Measurements from ENCODE around the gene IL3. TPM values are rescaled to one million over a fixed set of nuclear protein-coding genes. Genes with fewer than 3 reads are reported as not detected.

Gene IL3
- total RNA-seq, 2 experiments from 2014 or later: 0.25 to 0.98 TPM

DNA sequence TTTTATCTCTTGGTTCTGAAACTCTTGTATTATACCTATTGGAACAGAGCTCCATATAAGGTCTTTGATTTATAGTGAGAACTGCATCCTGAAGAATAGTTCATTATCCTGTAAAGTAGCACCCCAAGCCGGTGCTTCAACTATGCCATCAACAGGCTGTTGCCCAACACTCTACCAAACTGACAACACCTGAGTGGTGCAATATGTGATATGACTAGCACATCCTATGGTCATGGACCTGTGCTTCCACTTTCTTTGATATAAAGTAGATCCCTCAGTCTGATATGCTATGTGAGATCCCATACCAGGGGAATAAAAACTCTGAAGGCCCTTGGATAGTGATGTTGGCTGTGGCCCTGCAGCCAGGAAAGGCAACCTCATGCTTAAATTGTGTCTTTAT, 28.9 kb downstream of the IL3 start:
- ATAC-seq (no peak), DNase-seq (no peak)
- ChIA-PET POLR2A (interaction anchor here (2.7 kb wide), 1 partner anchor 10 kb away, joined by 13 read pairs; no protein-coding TSS in a partner anchor), CTCF (interaction anchor here (1.0 kb wide), 1 partner anchor 90 kb away, joined by 3 read pairs; no protein-coding TSS in a partner anchor)
- no peaks in the 10 kb centered on the region for H3K36me3 Mint-ChIP-seq (ENCODE audit: low read depth)
- intact Hi-C loops (cut with micrococcal nuclease): no loop called here
- H3K27ac Mint-ChIP-seq: no peak overlapping the region
- TF ChIP-seq, protein P1, sequence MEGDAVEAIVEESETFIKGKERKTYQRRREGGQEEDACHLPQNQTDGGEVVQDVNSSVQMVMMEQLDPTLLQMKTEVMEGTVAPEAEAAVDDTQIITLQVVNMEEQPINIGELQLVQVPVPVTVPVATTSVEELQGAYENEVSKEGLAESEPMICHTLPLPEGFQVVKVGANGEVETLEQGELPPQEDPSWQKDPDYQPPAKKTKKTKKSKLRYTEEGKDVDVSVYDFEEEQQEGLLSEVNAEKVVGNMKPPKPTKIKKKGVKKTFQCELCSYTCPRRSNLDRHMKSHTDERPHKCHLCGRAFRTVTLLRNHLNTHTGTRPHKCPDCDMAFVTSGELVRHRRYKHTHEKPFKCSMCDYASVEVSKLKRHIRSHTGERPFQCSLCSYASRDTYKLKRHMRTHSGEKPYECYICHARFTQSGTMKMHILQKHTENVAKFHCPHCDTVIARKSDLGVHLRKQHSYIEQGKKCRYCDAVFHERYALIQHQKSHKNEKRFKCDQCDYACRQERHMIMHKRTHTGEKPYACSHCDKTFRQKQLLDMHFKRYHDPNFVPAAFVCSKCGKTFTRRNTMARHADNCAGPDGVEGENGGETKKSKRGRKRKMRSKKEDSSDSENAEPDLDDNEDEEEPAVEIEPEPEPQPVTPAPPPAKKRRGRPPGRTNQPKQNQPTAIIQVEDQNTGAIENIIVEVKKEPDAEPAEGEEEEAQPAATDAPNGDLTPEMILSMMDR (IDR thresholded peaks at IDR 0.05): no peak
- H3K4me1 Mint-ChIP-seq (ENCODE audit: low read depth): peaks cover 34% of the 10 kb centered on the region
- no peaks in the 10 kb centered on the region for H3K27me3 Mint-ChIP-seq
- no peak overlapping the region for H3K4me3 Mint-ChIP-seq
- no peaks in the 10 kb centered on the region for H3K9me3 Mint-ChIP-seq

DNA sequence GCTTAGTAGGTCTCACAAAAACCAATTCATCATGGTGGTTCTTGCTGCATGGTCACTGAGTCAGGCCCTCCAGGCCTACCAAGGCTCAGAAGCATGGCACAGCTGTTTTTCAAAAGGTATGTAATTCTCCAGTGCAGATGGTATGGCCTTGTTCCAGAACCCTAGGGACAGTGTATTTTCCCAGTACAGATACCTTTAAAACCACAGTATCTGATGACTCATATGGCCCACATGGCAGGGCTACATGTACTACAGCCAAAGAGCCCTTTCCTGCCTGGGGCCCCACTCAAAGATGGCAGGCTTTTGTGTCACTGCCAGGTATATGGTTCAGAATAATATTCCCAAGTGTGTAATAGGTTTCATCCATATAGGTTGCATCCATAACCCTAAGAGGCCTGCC, 29.7 kb downstream of the IL3 start:
- H3K27ac Mint-ChIP-seq: peak overlapping the region; percentile 30
- peaks cover 35% of the 10 kb centered on the region for H3K4me1 Mint-ChIP-seq (ENCODE audit: low read depth)
- no peaks in the 10 kb centered on the region for H3K36me3 Mint-ChIP-seq (ENCODE audit: low read depth)
- H3K4me3 Mint-ChIP-seq: no peak overlapping the region
- peak; percentile 75 for ATAC-seq
- intact Hi-C loops (cut with micrococcal nuclease): no loop called here
- peak; percentile 62 for DNase-seq
- CTCF ChIA-PET: no interaction called here
- TF ChIP-seq, protein P1 (IDR thresholded peaks at IDR 0.05): no peak
- POLR2A ChIA-PET: interaction anchor here (0.8 to 2.7 kb wide), 2 partner anchors 9 kb away, joined by 3 to 13 read pairs; no protein-coding TSS in a partner anchor
- no peaks in the 10 kb centered on the region for H3K27me3 Mint-ChIP-seq
- H3K9me3 Mint-ChIP-seq: no peaks in the 10 kb centered on the region

DNA sequence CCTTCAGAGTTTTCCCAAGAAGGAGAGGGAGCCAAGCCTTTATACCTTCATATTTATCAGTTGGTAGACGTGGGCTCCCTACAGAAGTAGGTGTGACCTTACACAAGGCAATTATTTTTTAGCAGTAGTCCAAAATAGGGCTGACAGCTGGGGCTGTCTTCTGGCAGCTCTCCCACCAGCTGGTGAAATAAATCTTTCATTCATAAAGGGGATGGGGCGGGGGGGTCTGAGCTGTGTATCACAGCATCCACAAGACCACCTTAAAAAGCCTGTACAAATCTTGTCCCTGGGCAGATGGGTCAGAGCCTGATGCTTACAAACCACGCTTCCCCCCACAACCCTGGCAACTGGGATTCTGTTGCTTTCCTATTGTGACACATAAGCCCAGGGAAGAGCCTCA, 32.8 kb downstream of the IL3 start:
- Mint-ChIP-seq H3K9me3 (no peaks in the 10 kb centered on the region), H3K27me3 (no peaks in the 10 kb centered on the region), H3K4me3 (no peak overlapping the region), H3K27ac (no peak overlapping the region), H3K36me3 (ENCODE audit: low read depth) (peaks cover 7% of the 10 kb centered on the region), H3K4me1 (ENCODE audit: low read depth) (peaks cover 52% of the 10 kb centered on the region)
- TF ChIP-seq, protein P1 (IDR thresholded peaks at IDR 0.05): no peak
- intact Hi-C loops (cut with micrococcal nuclease): no loop called here
- ChIA-PET CTCF (interaction anchor here (1.0 to 1.5 kb wide), 3 partner anchors 9 to 87 kb away, joined by 4 to 6 read pairs (median 5); no protein-coding TSS in a partner anchor), POLR2A (interaction anchor here (0.8 to 1.1 kb wide), 2 partner anchors 16 to 595 kb away, joined by 3 read pairs; no protein-coding TSS in a partner anchor)
- ATAC-seq: no peak
- no peak for DNase-seq

DNA sequence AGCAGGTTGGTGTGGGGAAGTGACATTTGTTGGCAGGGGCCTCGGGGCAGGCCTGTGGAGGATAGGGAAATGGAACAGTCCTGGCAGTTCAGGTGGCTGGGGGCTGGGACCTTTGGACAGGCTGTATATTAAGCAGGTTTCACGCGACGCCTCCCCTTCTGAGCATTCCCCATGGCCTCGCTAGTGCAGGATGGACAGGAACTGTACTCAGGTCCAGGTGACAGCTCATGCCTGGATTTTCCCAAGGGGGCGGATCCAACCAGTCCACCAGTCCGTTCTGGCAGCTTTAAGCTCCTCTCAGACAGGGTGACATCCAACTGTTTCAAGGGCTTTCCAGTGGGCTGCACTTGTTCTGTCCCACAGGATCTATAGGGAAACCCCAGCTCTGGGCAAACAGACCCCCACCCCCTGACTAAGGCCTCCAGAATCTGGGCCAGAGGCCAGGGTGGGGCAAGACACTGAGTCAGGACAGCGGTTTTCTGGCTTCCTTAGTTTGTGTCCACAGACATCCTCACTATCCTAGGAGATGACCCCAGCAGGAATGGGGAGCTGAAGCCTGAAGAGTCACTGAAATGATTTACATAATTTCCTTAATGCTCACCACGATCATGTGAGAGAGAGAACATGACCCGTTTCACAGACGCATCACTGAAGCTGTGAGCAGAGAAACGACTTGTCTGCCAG, 34.1 kb downstream of the IL3 start:
- ChIA-PET POLR2A (interaction anchor here (0.7 to 0.9 kb wide), 2 partner anchors 9 kb away, joined by 3 to 4 read pairs; no protein-coding TSS in a partner anchor), CTCF (interaction anchor here (0.9 to 1.8 kb wide), 4 partner anchors 12 to 86 kb away, joined by 3 to 8 read pairs (median 4); no protein-coding TSS in a partner anchor)
- Mint-ChIP-seq H3K27ac (peak overlapping the region; percentile 67), H3K4me3 (no peak overlapping the region), H3K27me3 (no peaks in the 10 kb centered on the region), H3K4me1 (ENCODE audit: low read depth) (peaks cover 61% of the 10 kb centered on the region), H3K36me3 (ENCODE audit: low read depth) (peaks cover 8% of the 10 kb centered on the region), H3K9me3 (no peaks in the 10 kb centered on the region)
- intact Hi-C loops (cut with micrococcal nuclease): no loop called here
- TF ChIP-seq, protein P1 (IDR thresholded peaks at IDR 0.05): no peak
- peak; percentile 48 for DNase-seq
- ATAC-seq: no peak

DNA sequence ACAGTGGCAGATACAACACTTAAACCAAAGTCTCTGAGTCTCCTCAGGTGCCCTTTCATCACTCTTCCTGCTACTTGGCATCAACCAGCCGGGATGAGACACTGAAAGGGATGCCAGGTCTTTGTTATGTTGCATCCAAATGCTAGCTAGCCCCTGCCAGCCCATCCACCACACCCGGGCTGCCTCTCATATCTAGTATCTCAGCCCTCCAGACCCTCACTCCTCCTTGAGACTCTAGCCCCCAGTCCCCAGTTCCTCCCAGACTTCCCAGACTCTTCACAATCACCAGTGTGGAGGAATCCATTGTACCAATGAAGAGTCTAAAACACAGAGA, 34.6 kb downstream of the IL3 start:
- peaks cover 8% of the 10 kb centered on the region for H3K36me3 Mint-ChIP-seq (ENCODE audit: low read depth)
- H3K9me3 Mint-ChIP-seq: no peaks in the 10 kb centered on the region
- no peaks in the 10 kb centered on the region for H3K27me3 Mint-ChIP-seq
- CTCF ChIA-PET: interaction anchor here (0.9 to 1.8 kb wide), 4 partner anchors 12 to 85 kb away, joined by 3 to 8 read pairs (median 4); no protein-coding TSS in a partner anchor
- no peak for DNase-seq
- intact Hi-C loops (cut with micrococcal nuclease): no loop called here
- H3K4me3 Mint-ChIP-seq: no peak overlapping the region
- POLR2A ChIA-PET: interaction anchor here (0.7 to 0.9 kb wide), 2 partner anchors 9 to 10 kb away, joined by 3 to 4 read pairs; no protein-coding TSS in a partner anchor
- H3K27ac Mint-ChIP-seq: peak overlapping the region; percentile 67
- TF ChIP-seq, protein P1 (IDR thresholded peaks at IDR 0.05): no peak
- no peak for ATAC-seq
- H3K4me1 Mint-ChIP-seq (ENCODE audit: low read depth): peaks cover 62% of the 10 kb centered on the region

Data from activated CD8-positive, alpha-beta T cell treated with anti-CD3 and anti-CD28 coated beads for 36 hours (primary cell).